Endothelial cell of hepatic sinusoid (primary cell): ENCODE data around the gene PTPRCAP.
"Not testable (repeated sequence)": the region's sequence is repeated elsewhere in the genome, so short reads cannot be mapped to it uniquely, and the experiment has no call there.

Experiments
- in situ Hi-C: cut with HindIII; loops from 2 replicates; pipeline ENCODE4 v1.10.0; 2017; ENCODE audit warnings: low sequenced_read_pairs

The PTPRCAP gene

GRCh38 chr11:67410984-67411784 is 26.3 kb downstream of the PTPRCAP start:
- in situ Hi-C loops = no loop called here

- in situ Hi-C loops = no loop called here
These were observed 27.1 kb downstream of the PTPRCAP start for GRCh38 chr11:67410369-67410831.

GRCh38 chr11:67409781-67410368 is 27.6 kb downstream of the PTPRCAP start:
- in situ Hi-C loops = no loop called here

- in situ Hi-C loops = no loop called here
These were observed 28.2 kb downstream of the PTPRCAP start for GRCh38 chr11:67409261-67409666.

GRCh38 chr11:67408437-67409200 is 28.9 kb downstream of the PTPRCAP start:
- in situ Hi-C loops = no loop called here

- in situ Hi-C loops = no loop called here
These were observed 29.8 kb downstream of the PTPRCAP start for GRCh38 chr11:67407688-67408163.

GRCh38 chr11:67406969-67407687 is 30.4 kb downstream of the PTPRCAP start:
- in situ Hi-C loops = no loop called here

- in situ Hi-C loops = no loop called here
These were observed 31.0 kb downstream of the PTPRCAP start for GRCh38 chr11:67406420-67406968.

- in situ Hi-C loops = no loop called here
These were observed 31.7 kb downstream of the PTPRCAP start for GRCh38 chr11:67405688-67406339.

- in situ Hi-C loops = no loop called here
These were observed 32.3 kb downstream of the PTPRCAP start for GRCh38 chr11:67405196-67405567.

- in situ Hi-C loops = no loop called here
These were observed 32.8 kb downstream of the PTPRCAP start for GRCh38 chr11:67404515-67405195.

GRCh38 chr11:67403085-67403484 is 34.4 kb downstream of the PTPRCAP start:
- in situ Hi-C loops = not testable (repeated sequence)

- in situ Hi-C loops = not testable (repeated sequence)
These were observed 35.2 kb downstream of the PTPRCAP start for GRCh38 chr11:67402192-67402839.

- in situ Hi-C loops = no loop called here
These were observed 35.8 kb downstream of the PTPRCAP start, which contains the start of gene PPP1CA for GRCh38 chr11:67401495-67402191. Gene PPP1CA, minus strand, starts transcription at chr11:67401858. Its CDS starts 76 bp downstream, at chr11:67401782.

GRCh38 chr11:67400942-67401494 is 36.5 kb downstream of the PTPRCAP start:
- in situ Hi-C loops = no loop called here

GRCh38 chr11:67400251-67400941 is 37.1 kb downstream of the PTPRCAP start:
- in situ Hi-C loops = no loop called here
